Cardiac fibroblast (primary cell): Measurements from ENCODE around the gene ADGRD2.

Experiments
- DNase-seq, 2 donors: peaks; one replicate each; pipeline versions ENCODE4 v3.0.0 to v3.0.0-alpha.2; 2010; ENCODE audit warnings: low read depth in 2 of 2
- H3K4me3 ChIP-seq, 2 donors: replicated peaks in 1 of 2; 1 replicate in 1 of 2; 2 replicates in 1 of 2; pipeline ENCODE4 v1.5.1; 2011; ENCODE audit warnings: low read depth in 2 of 2, low read length in 2 of 2, mild to moderate bottlenecking in 2 of 2, moderate library complexity in 1 of 2
- CTCF ChIP-seq: IDR thresholded peaks from one replicate; pipeline ENCODE4 v1.5.1; 2011; ENCODE audit warnings: low read depth, mild to moderate bottlenecking, low read length, inconsistent platforms

Gene ADGRD2

GRCh38 chr9:124450931-124451661, 845 bp downstream of the ADGRD2 start:
- H3K4me3 ChIP-seq, result no peak overlapping the region
- no peak for TF ChIP-seq CTCF
- no peak for DNase-seq

- DNase-seq, result no peak
- no peak overlapping the region for H3K4me3 ChIP-seq
- no peak for TF ChIP-seq CTCF
These were observed 2.1 kb downstream of the ADGRD2 start for GRCh38 chr9:124452326-124452725.

- no peak for TF ChIP-seq CTCF
- DNase-seq, result no peak
- no peak overlapping the region for H3K4me3 ChIP-seq
These were observed 2.8 kb downstream of the ADGRD2 start for GRCh38 chr9:124452841-124453585.

GRCh38 chr9:124453586-124454191, 3.4 kb downstream of the ADGRD2 start:
- DNase-seq, result no peak
- TF ChIP-seq CTCF, result no peak

GRCh38 chr9:124454296-124454695, 4.0 kb downstream of the ADGRD2 start:
- no peak for TF ChIP-seq CTCF
- no peak for DNase-seq
- no peak overlapping the region for H3K4me3 ChIP-seq

More at GRCh38 chr9:124453586-124454191, 3.4 kb downstream of the ADGRD2 start:
- no peak overlapping the region for H3K4me3 ChIP-seq

- TF ChIP-seq CTCF, result no peak
- no peak for DNase-seq
- no peak overlapping the region for H3K4me3 ChIP-seq
These were observed 4.7 kb downstream of the ADGRD2 start for GRCh38 chr9:124454791-124455443.
